Measurements from ENCODE around the gene IFI27L2.

Gene IFI27L2

GRCh38 chr14:94101748-94102147 lies 27.7 kb downstream of the IFI27L2 start:
- no peak for TF ChIP-seq CTCF (IDR thresholded peaks at IDR 0.05; ENCODE audit: insufficient read depth, low read length, poor library complexity, severe bottlenecking)
- Histone ChIP-seq H3K27me3 (replicated peaks; ENCODE audit: control insufficient read depth, insufficient read depth, low read length) (no peaks in the 10 kb centered on the region), H3K36me3 (ENCODE audit: control insufficient read depth, insufficient read depth, low read length) (no peaks in the 10 kb centered on the region), H3K4me3 (replicated peaks; ENCODE audit: low read depth, low read length) (no peak overlapping the region)
- DNase-seq (ENCODE audit: extremely low read depth, insufficient read length): no peak

GRCh38 chr14:94100847-94101246 lies 28.6 kb downstream of the IFI27L2 start:
- TF ChIP-seq CTCF (IDR thresholded peaks at IDR 0.05; ENCODE audit: insufficient read depth, low read length, poor library complexity, severe bottlenecking): no peak
- H3K27me3 ChIP-seq (replicated peaks; ENCODE audit: control insufficient read depth, insufficient read depth, low read length): no peaks in the 10 kb centered on the region
- DNase-seq (ENCODE audit: extremely low read depth, insufficient read length): no peak
- no peaks in the 10 kb centered on the region for H3K36me3 ChIP-seq (ENCODE audit: control insufficient read depth, insufficient read depth, low read length)
- H3K4me3 ChIP-seq (replicated peaks; ENCODE audit: low read depth, low read length): no peak overlapping the region

GRCh38 chr14:94099006-94099405 lies 30.4 kb downstream of the IFI27L2 start:
- no peak overlapping the region for H3K4me3 ChIP-seq (replicated peaks; ENCODE audit: low read depth, low read length)
- no peaks in the 10 kb centered on the region for H3K27me3 ChIP-seq (replicated peaks; ENCODE audit: control insufficient read depth, insufficient read depth, low read length)
- H3K36me3 ChIP-seq (ENCODE audit: control insufficient read depth, insufficient read depth, low read length): no peaks in the 10 kb centered on the region
- DNase-seq (ENCODE audit: extremely low read depth, insufficient read length): no peak
- TF ChIP-seq CTCF (IDR thresholded peaks at IDR 0.05; ENCODE audit: insufficient read depth, low read length, poor library complexity, severe bottlenecking): no peak

GRCh38 chr14:94098326-94098992 lies 30.9 kb downstream of the IFI27L2 start:
- DNase-seq (ENCODE audit: extremely low read depth, insufficient read length): no peak
- no peaks in the 10 kb centered on the region for H3K36me3 ChIP-seq (ENCODE audit: control insufficient read depth, insufficient read depth, low read length)
- no peaks in the 10 kb centered on the region for H3K27me3 ChIP-seq (replicated peaks; ENCODE audit: control insufficient read depth, insufficient read depth, low read length)
- no peak overlapping the region for H3K4me3 ChIP-seq (replicated peaks; ENCODE audit: low read depth, low read length)
- TF ChIP-seq CTCF (IDR thresholded peaks at IDR 0.05; ENCODE audit: insufficient read depth, low read length, poor library complexity, severe bottlenecking): no peak

GRCh38 chr14:94097091-94097490 lies 32.3 kb downstream of the IFI27L2 start:
- Histone ChIP-seq H3K4me3 (replicated peaks; ENCODE audit: low read depth, low read length) (no peak overlapping the region), H3K36me3 (ENCODE audit: control insufficient read depth, insufficient read depth, low read length) (no peaks in the 10 kb centered on the region)
- TF ChIP-seq CTCF (IDR thresholded peaks at IDR 0.05; ENCODE audit: insufficient read depth, low read length, poor library complexity, severe bottlenecking): no peak

GRCh38 chr14:94093418-94093817 lies 36.0 kb downstream of the IFI27L2 start:
- Histone ChIP-seq H3K4me3 (replicated peaks; ENCODE audit: low read depth, low read length) (no peak overlapping the region), H3K36me3 (ENCODE audit: control insufficient read depth, insufficient read depth, low read length) (no peaks in the 10 kb centered on the region), H3K27me3 (replicated peaks; ENCODE audit: control insufficient read depth, insufficient read depth, low read length) (no peaks in the 10 kb centered on the region)
- no peak for TF ChIP-seq CTCF (IDR thresholded peaks at IDR 0.05; ENCODE audit: insufficient read depth, low read length, poor library complexity, severe bottlenecking)
- DNase-seq (ENCODE audit: extremely low read depth, insufficient read length): no peak

More at GRCh38 chr14:94097091-94097490, 32.3 kb downstream of the IFI27L2 start:
- DNase-seq (ENCODE audit: extremely low read depth, insufficient read length): no peak
- no peaks in the 10 kb centered on the region for H3K27me3 ChIP-seq (replicated peaks; ENCODE audit: control insufficient read depth, insufficient read depth, low read length)

Measured in GM06990 (cell line).